ENCODE measurements around the gene ANKRD6. TPM values are rescaled to one million over a fixed set of nuclear protein-coding genes. Genes with fewer than 3 reads are reported as not detected.

The ANKRD6 gene
- total and polyA plus RNA-seq, 2 experiments from 2014 or later, result 9.3 to 20.9 TPM

DNA sequence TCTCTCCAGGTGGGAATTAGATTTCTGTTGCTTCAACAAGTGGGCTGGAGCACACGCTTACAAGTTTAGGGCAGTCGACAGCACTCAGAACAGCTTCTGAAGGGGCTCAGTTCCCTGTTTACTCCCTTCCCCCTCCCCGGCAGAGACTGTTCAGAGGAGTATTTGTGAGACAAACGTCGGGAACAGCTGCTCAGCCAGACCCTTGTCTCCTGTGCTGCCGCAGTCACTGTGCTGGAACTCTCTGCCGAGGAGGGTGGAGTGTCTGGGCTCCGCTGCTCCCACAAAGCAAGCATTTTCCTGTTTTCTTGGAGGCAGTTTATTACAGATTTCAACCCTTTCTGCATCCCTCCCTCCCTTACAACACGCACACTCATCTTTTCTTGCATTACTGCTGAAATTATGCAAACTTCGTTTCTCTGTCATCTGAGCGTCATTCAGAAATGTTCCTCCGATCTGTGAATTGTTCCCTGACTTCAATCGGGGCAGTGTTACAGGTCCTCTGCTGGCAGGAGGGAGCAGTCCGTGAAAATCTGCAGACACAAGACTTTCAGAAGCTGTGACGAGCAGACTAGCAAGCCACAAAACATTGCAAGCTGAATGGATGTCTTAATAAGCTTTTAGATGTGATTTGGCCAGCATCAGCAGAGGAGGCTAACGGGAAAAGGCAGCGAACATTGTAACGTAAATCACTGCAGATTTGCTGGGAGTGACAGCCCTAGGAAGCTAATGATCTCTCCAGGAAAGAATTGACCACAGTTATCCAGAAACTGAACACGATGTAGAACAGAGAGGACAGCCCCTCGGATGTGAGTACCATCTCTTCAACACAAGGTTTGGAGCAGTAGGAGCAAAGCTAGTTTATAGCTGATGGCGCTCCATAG, 129.4 kb downstream of the ANKRD6 start:
- H3K4me3 ChIP-seq, result no peak overlapping the region
- no peak overlapping the region for H2AFZ ChIP-seq
- no peaks in the 10 kb centered on the region for H3K9me3 ChIP-seq (ENCODE audit: low read depth)
- WGBS (ENCODE audit: low lambda C conversion rate, missing lambda C conversion rate), result 54% methylated on average over 21 of the region's 21 CpGs
- no peak for DNase-seq (ENCODE audit: low spot score)
- H3K4me1 ChIP-seq (ENCODE audit: insufficient read depth), result peaks cover 30% of the 10 kb centered on the region
- H4K20me1 ChIP-seq (ENCODE audit: insufficient read depth, poor library complexity, severe bottlenecking), result no peaks in the 10 kb centered on the region
- no peak for TF ChIP-seq CTCF (IDR thresholded peaks at IDR 0.05; ENCODE audit: poor library complexity)
- no peak for TF ChIP-seq EZH2phosphoT487 (IDR thresholded peaks at IDR 0.05; ENCODE audit: low read depth, severe bottlenecking, unreplicated experiment)
- no peak for TF ChIP-seq EZH2 (IDR thresholded peaks at IDR 0.05; ENCODE audit: borderline replicate concordance)
- no peaks in the 10 kb centered on the region for H3K9me2 ChIP-seq (replicated peaks; ENCODE audit: insufficient read depth)
- peak overlapping the region; percentile 63 for H3K4me2 ChIP-seq
- no peaks in the 10 kb centered on the region for H3K27me3 ChIP-seq
- H3K36me3 ChIP-seq (replicated peaks; ENCODE audit: insufficient read depth, low read depth), result no peaks in the 10 kb centered on the region
- no peaks in the 10 kb centered on the region for H3K79me2 ChIP-seq
- H3K27ac ChIP-seq, result peak overlapping the region; percentile 46

DNA sequence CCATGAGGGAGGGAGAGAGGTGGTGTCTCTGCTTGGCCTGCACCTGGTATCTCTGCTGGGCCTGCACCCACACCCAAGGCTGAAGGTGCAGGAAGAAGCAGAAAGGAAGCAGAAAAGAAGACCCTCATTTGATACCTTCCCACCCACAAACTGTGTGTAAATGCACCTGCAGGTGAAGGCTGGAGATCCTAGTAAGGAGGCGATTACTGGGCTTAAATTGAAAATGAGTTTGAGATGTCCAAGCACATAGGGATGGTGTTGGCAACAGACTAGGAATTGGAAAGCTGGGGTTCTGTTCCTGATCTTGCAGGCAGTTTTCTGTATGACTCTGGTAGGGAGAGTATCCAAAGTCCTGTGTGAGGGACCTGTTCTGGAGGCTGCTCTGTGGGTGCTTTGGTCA, 130.9 kb downstream of the ANKRD6 start:
- Histone ChIP-seq H3K27me3 (no peaks in the 10 kb centered on the region), H3K79me2 (no peaks in the 10 kb centered on the region), H3K4me1 (ENCODE audit: insufficient read depth) (peaks cover 30% of the 10 kb centered on the region), H3K27ac (no peak overlapping the region), H4K20me1 (ENCODE audit: insufficient read depth, poor library complexity, severe bottlenecking) (no peaks in the 10 kb centered on the region), H3K9me3 (ENCODE audit: low read depth) (no peaks in the 10 kb centered on the region), H3K36me3 (replicated peaks; ENCODE audit: insufficient read depth, low read depth) (no peaks in the 10 kb centered on the region), H3K4me3 (no peak overlapping the region), H3K9me2 (replicated peaks; ENCODE audit: insufficient read depth) (no peaks in the 10 kb centered on the region), H3K4me2 (no peak overlapping the region), H2AFZ (no peak overlapping the region)
- no peak for TF ChIP-seq CTCF (IDR thresholded peaks at IDR 0.05; ENCODE audit: poor library complexity)
- TF ChIP-seq EZH2 (IDR thresholded peaks at IDR 0.05; ENCODE audit: borderline replicate concordance), result no peak
- no peak for TF ChIP-seq EZH2phosphoT487 (IDR thresholded peaks at IDR 0.05; ENCODE audit: low read depth, severe bottlenecking, unreplicated experiment)
- 88% methylated on average over 1 of the region's 1 CpG for WGBS (ENCODE audit: low lambda C conversion rate, missing lambda C conversion rate)
- DNase-seq (ENCODE audit: low spot score), result no peak

DNA sequence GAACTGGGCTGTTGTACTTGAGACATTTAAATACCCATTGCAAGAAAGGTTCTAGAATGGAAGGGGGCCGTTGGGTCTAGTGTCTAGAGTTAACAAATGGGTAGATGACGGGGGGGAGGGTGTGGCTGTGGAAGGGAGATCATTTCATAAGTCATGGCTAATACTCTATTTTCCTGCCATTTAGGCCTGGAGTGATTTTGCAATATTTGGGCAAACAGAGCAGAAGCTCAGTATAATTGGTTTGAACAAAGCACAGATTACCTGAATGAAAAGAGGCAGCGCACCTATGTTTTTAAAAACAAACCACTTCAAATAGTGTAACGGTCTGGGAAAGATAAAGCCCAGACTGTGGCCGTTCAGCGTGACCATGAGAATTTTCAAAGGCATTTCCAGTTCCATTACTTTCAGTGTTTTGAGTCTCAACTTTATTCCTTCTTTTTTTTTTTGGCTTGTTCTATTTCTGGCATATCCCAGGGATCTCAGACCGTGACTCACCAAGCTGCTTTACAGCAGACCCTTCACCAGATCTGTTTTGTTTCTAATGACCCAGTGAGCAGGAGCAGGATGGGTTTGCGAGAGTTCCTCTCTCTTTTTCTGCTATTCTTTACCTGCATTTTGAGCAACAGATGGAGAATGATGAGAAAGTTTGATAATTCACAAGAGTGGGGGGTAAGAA, 131.9 kb downstream of the ANKRD6 start:
- no peak overlapping the region for H3K4me3 ChIP-seq
- no peak overlapping the region for H2AFZ ChIP-seq
- H3K4me1 ChIP-seq (ENCODE audit: insufficient read depth), result peaks cover 30% of the 10 kb centered on the region
- no peaks in the 10 kb centered on the region for H3K9me2 ChIP-seq (replicated peaks; ENCODE audit: insufficient read depth)
- TF ChIP-seq EZH2 (IDR thresholded peaks at IDR 0.05; ENCODE audit: borderline replicate concordance), result no peak
- no peak for TF ChIP-seq CTCF (IDR thresholded peaks at IDR 0.05; ENCODE audit: poor library complexity)
- no peak for TF ChIP-seq EZH2phosphoT487 (IDR thresholded peaks at IDR 0.05; ENCODE audit: low read depth, severe bottlenecking, unreplicated experiment)
- no peaks in the 10 kb centered on the region for H3K9me3 ChIP-seq (ENCODE audit: low read depth)
- DNase-seq (ENCODE audit: low spot score), result peak; percentile 40
- no peaks in the 10 kb centered on the region for H3K27me3 ChIP-seq
- H3K27ac ChIP-seq, result no peak overlapping the region
- 31% methylated on average over 8 of the region's 8 CpGs for whole genome bisulfite sequencing (ENCODE audit: low lambda C conversion rate, missing lambda C conversion rate)
- H3K79me2 ChIP-seq, result no peaks in the 10 kb centered on the region
- no peaks in the 10 kb centered on the region for H4K20me1 ChIP-seq (ENCODE audit: insufficient read depth, poor library complexity, severe bottlenecking)
- H3K4me2 ChIP-seq, result no peak overlapping the region
- H3K36me3 ChIP-seq (replicated peaks; ENCODE audit: insufficient read depth, low read depth), result no peaks in the 10 kb centered on the region
